Epithelial cell of umbilical artery (primary cell): ENCODE results near the gene ZNF717. TPM values are rescaled to one million over a fixed set of nuclear protein-coding genes. Genes with fewer than 3 reads are reported as not detected.

Experiments used
- total RNA-seq: library from RNA; depleted of rRNA; stranded (reverse); fragments of >200 nt; gene quantifications from 2 replicates; pipeline ENCODE4 v1.2.3, GENCODE V29; 2014

ZNF717 gene
- 5.2 and 9.3 TPM in 2 replicates for total RNA-seq

GRCh38 chr3:75785081-75785755 is at the start of gene ZNF717:
Gene ZNF717 (minus strand): TSS chr3:75785549. CDS start chr3:75783362, 2,187 bp downstream.

Other genes starting within 250 kb of the ZNF717 start
- not detected in 2 replicates for gene FRG2C, start 121.2 kb downstream of the ZNF717 start, total RNA-seq